Panc1 (cell line): ENCODE measurements around the gene CADM4. TPM values are rescaled to one million over a fixed set of nuclear protein-coding genes. Genes with fewer than 3 reads are reported as not detected.

Experiments
- ATAC-seq: fragments of 200-7000 bp; cut with Tn5 transposase; 2 replicates; pipeline ENCODE4 v1.9.1; 2020; ENCODE audit warnings: mild to moderate bottlenecking, moderate library complexity
- BruUV-seq: library from RNA; stranded (reverse); fragments of 400-500 nt; replicated peaks from 2 replicates; lab custom pipeline; 2021; lab: Mats Ljungman, UMichigan
- CTCF ChIA-PET: fragments of 300-600 bp; sonication (Branson Sonifier 250); formaldehyde crosslinking; loops from one replicate; lab custom pipeline; 2022; ENCODE audit warnings: antibody characterized with exemption; lab: Charles Lee
- POLR2A ChIA-PET: fragments of 300-600 bp; sonication (Branson Sonifier 250); formaldehyde crosslinking; loops from one replicate; lab custom pipeline; 2022; ENCODE audit warnings: antibody characterized with exemption; lab: Charles Lee
- DNase-seq: peaks from one replicate; pipeline ENCODE4 v3.0.0-alpha.2; 2010; ENCODE audit warnings: low read depth, low spot score
- H3K27ac ChIP-seq: 2 replicates; pipeline ENCODE4 v1.5.1; 2011; ENCODE audit warnings: mild to moderate bottlenecking, low read length, inconsistent platforms
- H3K27me3 ChIP-seq: fragments of 200-500 bp; sonication (Bioruptor generic); 2 replicates; pipeline ENCODE4 v1.6.0; 2014; ENCODE audit warnings: low read length, inconsistent platforms; ENCODE audit not compliant: control insufficient read depth, insufficient read depth
- H3K36me3 ChIP-seq: fragments of 200-500 bp; sonication (Bioruptor generic); 2 replicates; pipeline ENCODE4 v1.5.1; 2014; ENCODE audit warnings: inconsistent platforms, mild to moderate bottlenecking, low read length, moderate library complexity; ENCODE audit not compliant: control insufficient read depth, insufficient read depth
- H3K4me1 ChIP-seq: 2 replicates; pipeline ENCODE4 v1.5.1; 2011; ENCODE audit warnings: inconsistent platforms, mild to moderate bottlenecking, low read length, moderate library complexity; ENCODE audit not compliant: control insufficient read depth, insufficient read depth
- H3K4me3 ChIP-seq, 2 experiments: 2 replicates each; pipeline ENCODE4 v1.5.1; 2011 to 2012; ENCODE audit warnings: low read depth in 2 of 2, low read length in 2 of 2, mild to moderate bottlenecking in 2 of 2, inconsistent platforms in 1 of 2, moderate library complexity in 1 of 2
- H3K9me3 ChIP-seq: fragments of 200-500 bp; sonication (Bioruptor generic); 2 replicates; pipeline ENCODE4 v1.5.1; 2014; ENCODE audit warnings: low read depth, mild to moderate bottlenecking, inconsistent platforms, low read length, moderate library complexity; ENCODE audit not compliant: control insufficient read depth, insufficient read depth
- CTCF ChIP-seq: fragments of 450-650 bp; IDR thresholded peaks from 2 replicates; pipeline ENCODE4 v1.5.1; 2017; ENCODE audit warnings: mild to moderate bottlenecking
- POLR2AphosphoS5 ChIP-seq: IDR thresholded peaks from 2 replicates; pipeline ENCODE4 v1.6.1; 2012; ENCODE audit warnings: mild to moderate bottlenecking, low read depth, low read length, moderate library complexity
- REST ChIP-seq, 2 experiments: IDR thresholded peaks; 2 replicates each; pipeline ENCODE4 v1.6.1; 2011 to 2012; ENCODE audit warnings: low read depth in 2 of 2, control low read depth in 1 of 2, low read length in 1 of 2, mild to moderate bottlenecking in 1 of 2, moderate library complexity in 1 of 2; ENCODE audit not compliant: insufficient read depth in 1 of 2
- SIN3A ChIP-seq: IDR thresholded peaks from 2 replicates; pipeline ENCODE4 v1.6.1; 2012; ENCODE audit warnings: low read depth, mild to moderate bottlenecking, low read length, moderate library complexity, borderline replicate concordance; ENCODE audit not compliant: insufficient read depth
- TCF7L2 ChIP-seq: IDR thresholded peaks from 2 replicates; pipeline ENCODE4 v1.6.1; 2011; ENCODE audit warnings: mild to moderate bottlenecking, low read depth, low read length, inconsistent platforms
- in situ Hi-C: cut with HindIII; loops from 2 replicates; pipeline ENCODE4 v1.10.0; 2016; ENCODE audit warnings: low sequenced_read_pairs, low pct_unique_long_range_greater_than_20kb
- intact Hi-C: fragments of 100-400 bp; cut with micrococcal nuclease; formaldehyde crosslinking; loops from one replicate; pipeline ENCODE4 v1.10.0; 2022; ENCODE audit not compliant: unreplicated experiment
- total RNA-seq: library from RNA; stranded (reverse); gene quantifications from one replicate; pipeline ENCODE4 v1.2.1, GENCODE V29; 2021; ENCODE audit not compliant: unreplicated experiment

CADM4 gene
- total RNA-seq, 1 experiment from 2014 or later = 2.7 TPM

GRCh38 chr19:43625918-43626579 lies 13.6 kb downstream of the CADM4 start:
- Histone ChIP-seq H3K4me1 (no peaks in the 10 kb centered on the region), H3K4me3 (no peak overlapping the region), H3K9me3 (no peaks in the 10 kb centered on the region), H3K27ac (no peak overlapping the region), H3K27me3 (no peaks in the 10 kb centered on the region), H3K36me3 (no peaks in the 10 kb centered on the region)
- CTCF ChIA-PET = no interaction called here
- ATAC-seq (no peak), DNase-seq (no peak)
- intact Hi-C loops (no loop called here), in situ Hi-C loops (no loop called here)
- POLR2A ChIA-PET = no interaction called here
- no TSS peak for BruUV-seq
- TF ChIP-seq POLR2AphosphoS5 = no peak
- no peak for TF ChIP-seq REST (IDR thresholded peaks at IDR 0.05; ENCODE audit: insufficient read depth in 1 of 2, low read depth in 2 of 2, low read length in 1 of 2)
- no peak for TF ChIP-seq TCF7L2
- no peak for TF ChIP-seq SIN3A
- no peak for TF ChIP-seq CTCF

GRCh38 chr19:43624933-43625332 lies 14.7 kb downstream of the CADM4 start:
- no peak overlapping the region for H3K27ac ChIP-seq
- DNase-seq (no peak), ATAC-seq (peak; percentile 70)
- ChIA-PET POLR2A (no interaction called here), CTCF (no interaction called here)
- no peaks in the 10 kb centered on the region for H3K9me3 ChIP-seq
- no peak for TF ChIP-seq REST (IDR thresholded peaks at IDR 0.05; ENCODE audit: insufficient read depth in 1 of 2, low read depth in 2 of 2, low read length in 1 of 2)
- TF ChIP-seq TCF7L2 = no peak
- TF ChIP-seq CTCF = no peak; the same call in 1 of the 2 replicates
- TF ChIP-seq POLR2AphosphoS5 = no peak
- no peak for TF ChIP-seq SIN3A
- no peak overlapping the region for H3K4me3 ChIP-seq
- H3K4me1 ChIP-seq = no peaks in the 10 kb centered on the region
- BruUV-seq = no TSS peak
- intact Hi-C loops (no loop called here), in situ Hi-C loops (no loop called here)
- H3K36me3 ChIP-seq = no peaks in the 10 kb centered on the region
- H3K27me3 ChIP-seq = no peaks in the 10 kb centered on the region
